GM18907 (cell line): ENCODE results near the gene TENM3.

Experiments used
- ATAC-seq: cut with Tn5 transposase; IDR thresholded peaks from one replicate; pipeline ENCODE4 v1.9.1; 2021; ENCODE audit warnings: mild to moderate bottlenecking, moderate library complexity; ENCODE audit not compliant: unreplicated experiment

TENM3 gene

GRCh38 chr4:182754895-182755294 lies 511.7 kb downstream of the TENM3 start:
- no peak for ATAC-seq

GRCh38 chr4:182756161-182756690 lies 513.0 kb downstream of the TENM3 start:
- no peak for ATAC-seq

GRCh38 chr4:182758273-182758672 lies 515.1 kb downstream of the TENM3 start:
- no peak for ATAC-seq

GRCh38 chr4:182760551-182761043 lies 517.4 kb downstream of the TENM3 start:
- ATAC-seq: no peak

- no peak for ATAC-seq
Measured at GRCh38 chr4:182764137-182764536, 520.9 kb downstream of the TENM3 start.

- ATAC-seq: no peak
Measured at GRCh38 chr4:182764642-182765041, 521.4 kb downstream of the TENM3 start.

GRCh38 chr4:182765987-182766856 lies 523.0 kb downstream of the TENM3 start:
- no peak for ATAC-seq

GRCh38 chr4:182766857-182767250 lies 523.7 kb downstream of the TENM3 start:
- ATAC-seq: no peak

GRCh38 chr4:182768838-182769237 lies 525.6 kb downstream of the TENM3 start:
- no peak for ATAC-seq

- no peak for ATAC-seq
Measured at GRCh38 chr4:182770259-182770995, 527.2 kb downstream of the TENM3 start.

GRCh38 chr4:182770996-182771514 lies 527.9 kb downstream of the TENM3 start:
- no peak for ATAC-seq

GRCh38 chr4:182775075-182775474 lies 531.9 kb downstream of the TENM3 start:
- no peak for ATAC-seq

- ATAC-seq: no peak
Measured at GRCh38 chr4:182776376-182777105, 533.3 kb downstream of the TENM3 start.

- ATAC-seq: no peak
Measured at GRCh38 chr4:182778222-182778982, 535.2 kb downstream of the TENM3 start.

GRCh38 chr4:182786991-182787390 lies 543.8 kb downstream of the TENM3 start:
- no peak for ATAC-seq

- ATAC-seq: no peak
Measured at GRCh38 chr4:182788201-182788600, 545.0 kb downstream of the TENM3 start.

- ATAC-seq: no peak
Measured at GRCh38 chr4:182789529-182789928, 546.3 kb downstream of the TENM3 start.

- ATAC-seq: no peak
Measured at GRCh38 chr4:182795446-182796238, 552.4 kb downstream of the TENM3 start.

- no peak for ATAC-seq
Measured at GRCh38 chr4:182799515-182800215, 556.5 kb downstream of the TENM3 start.
